ACC112 (cell line): Measurements from ENCODE around the gene MAPK7.
A peak's percentile ranks its signal among the peaks of the same experiment; 100 is the strongest.

ENCODE experiments used
- H2AFZ ChIP-seq: fragments of 200-600 bp; sonication (generic); one replicate; pipeline ENCODE4 v1.6.0; 2017; ENCODE audit warnings: antibody characterized with exemption, low read length; ENCODE audit not compliant: unreplicated experiment
- H3K27ac ChIP-seq: fragments of 200-600 bp; sonication (generic); 2 replicates; pipeline ENCODE4 v1.5.1; 2014; ENCODE audit warnings: low read depth, mild to moderate bottlenecking, antibody characterized with exemption, low read length, moderate library complexity
- H3K27me3 ChIP-seq: fragments of 200-600 bp; sonication (generic); 2 replicates; pipeline ENCODE4 v1.6.1; 2014; ENCODE audit warnings: mild to moderate bottlenecking, antibody characterized with exemption, low read length, moderate library complexity, mixed read lengths; ENCODE audit not compliant: insufficient read depth
- H3K36me3 ChIP-seq: fragments of 200-600 bp; sonication (generic); 2 replicates; pipeline ENCODE4 v1.6.1; 2016; ENCODE audit warnings: mild to moderate bottlenecking, antibody characterized with exemption, low read length, moderate library complexity, mixed read lengths; ENCODE audit not compliant: insufficient read depth
- H3K4me1 ChIP-seq: fragments of 200-600 bp; sonication (generic); one replicate; pipeline ENCODE4 v1.6.1; 2016; ENCODE audit warnings: low read length, mixed read lengths; ENCODE audit not compliant: insufficient read depth, unreplicated experiment, control insufficient read depth
- H3K4me3 ChIP-seq: fragments of 200-600 bp; sonication (generic); 2 replicates; pipeline ENCODE4 v1.5.1; 2014; ENCODE audit warnings: mild to moderate bottlenecking, low read depth, low read length
- H3K79me2 ChIP-seq: fragments of 200-600 bp; sonication (generic); one replicate; pipeline ENCODE4 v1.6.0; 2016; ENCODE audit warnings: low read length; ENCODE audit not compliant: control insufficient read depth, unreplicated experiment, insufficient read depth

The MAPK7 gene

GRCh38 chr17:19388791-19389785 is 10.8 kb downstream of the MAPK7 start:
- Histone ChIP-seq H3K79me2 (no peaks in the 10 kb centered on the region), H3K4me3 (no peak overlapping the region), H3K36me3 (no peaks in the 10 kb centered on the region), H3K27me3 (no peaks in the 10 kb centered on the region), H2AFZ (no peak overlapping the region), H3K4me1 (peaks cover 44% of the 10 kb centered on the region), H3K27ac (no peak overlapping the region)

- H2AFZ ChIP-seq, result no peak overlapping the region
- H3K36me3 ChIP-seq, result no peaks in the 10 kb centered on the region
- no peaks in the 10 kb centered on the region for H3K27me3 ChIP-seq
- peaks cover 27% of the 10 kb centered on the region for H3K4me1 ChIP-seq
- no peak overlapping the region for H3K4me3 ChIP-seq
- no peaks in the 10 kb centered on the region for H3K79me2 ChIP-seq
- no peak overlapping the region for H3K27ac ChIP-seq
Measured at GRCh38 chr17:19390951-19391350, 12.7 kb downstream of the MAPK7 start.

GRCh38 chr17:19391432-19391831 is 13.1 kb downstream of the MAPK7 start:
- Histone ChIP-seq H3K36me3 (no peaks in the 10 kb centered on the region), H3K4me3 (no peak overlapping the region), H3K27ac (no peak overlapping the region), H3K27me3 (no peaks in the 10 kb centered on the region), H3K4me1 (peaks cover 22% of the 10 kb centered on the region), H2AFZ (no peak overlapping the region), H3K79me2 (no peaks in the 10 kb centered on the region)

GRCh38 chr17:19392303-19392702 is 14.0 kb downstream of the MAPK7 start:
- no peak overlapping the region for H2AFZ ChIP-seq
- no peaks in the 10 kb centered on the region for H3K27me3 ChIP-seq
- H3K36me3 ChIP-seq, result no peaks in the 10 kb centered on the region
- no peak overlapping the region for H3K4me3 ChIP-seq
- H3K4me1 ChIP-seq, result peaks cover 17% of the 10 kb centered on the region
- H3K79me2 ChIP-seq, result no peaks in the 10 kb centered on the region
- no peak overlapping the region for H3K27ac ChIP-seq

- Histone ChIP-seq H3K27me3 (no peaks in the 10 kb centered on the region), H3K4me3 (no peak overlapping the region), H3K27ac (peak overlapping the region; percentile 52), H3K36me3 (no peaks in the 10 kb centered on the region), H3K4me1 (peaks cover 14% of the 10 kb centered on the region), H3K79me2 (no peaks in the 10 kb centered on the region), H2AFZ (peak overlapping the region; percentile 17)
Measured at GRCh38 chr17:19397556-19398041, 19.3 kb downstream of the MAPK7 start.

GRCh38 chr17:19398301-19399181 is 20.2 kb downstream of the MAPK7 start:
- peaks cover 14% of the 10 kb centered on the region for H3K4me1 ChIP-seq
- peak overlapping the region; percentile 52 for H3K27ac ChIP-seq
- H3K27me3 ChIP-seq, result no peaks in the 10 kb centered on the region
- 0 out of 2 replicates have a peak overlapping the region, but pooled peaks have one; percentile 28 for H3K4me3 ChIP-seq
- no peaks in the 10 kb centered on the region for H3K79me2 ChIP-seq
- no peaks in the 10 kb centered on the region for H3K36me3 ChIP-seq
- peak overlapping the region; percentile 17 for H2AFZ ChIP-seq

GRCh38 chr17:19399750-19400450 is 21.6 kb downstream of the MAPK7 start:
- no peak overlapping the region for H3K27ac ChIP-seq
- H3K79me2 ChIP-seq, result no peaks in the 10 kb centered on the region
- no peaks in the 10 kb centered on the region for H3K36me3 ChIP-seq
- H3K4me1 ChIP-seq, result peaks cover 14% of the 10 kb centered on the region
- H2AFZ ChIP-seq, result no peak overlapping the region
- H3K27me3 ChIP-seq, result no peaks in the 10 kb centered on the region
- no peak overlapping the region for H3K4me3 ChIP-seq

GRCh38 chr17:19401321-19402010 is 23.2 kb downstream of the MAPK7 start:
- Histone ChIP-seq H3K36me3 (no peaks in the 10 kb centered on the region), H3K27me3 (no peaks in the 10 kb centered on the region), H2AFZ (no peak overlapping the region), H3K4me3 (no peak overlapping the region), H3K4me1 (peaks cover 14% of the 10 kb centered on the region), H3K27ac (no peak overlapping the region), H3K79me2 (no peaks in the 10 kb centered on the region)

GRCh38 chr17:19402171-19402570 is 23.9 kb downstream of the MAPK7 start:
- no peaks in the 10 kb centered on the region for H3K36me3 ChIP-seq
- H3K4me3 ChIP-seq, result no peak overlapping the region
- no peak overlapping the region for H3K27ac ChIP-seq
- H2AFZ ChIP-seq, result no peak overlapping the region
- H3K27me3 ChIP-seq, result no peaks in the 10 kb centered on the region
- H3K79me2 ChIP-seq, result no peaks in the 10 kb centered on the region
- peaks cover 14% of the 10 kb centered on the region for H3K4me1 ChIP-seq
